Panc1 (cell line): ENCODE data around the gene HIPK2. TPM values are rescaled to one million over a fixed set of nuclear protein-coding genes. Genes with fewer than 3 reads are reported as not detected.
A peak's percentile ranks its signal among the peaks of the same experiment; 100 is the strongest.

ENCODE experiments used
- ATAC-seq: fragments of 200-7000 bp; cut with Tn5 transposase; 2 replicates; pipeline ENCODE4 v1.9.1; 2020; ENCODE audit warnings: mild to moderate bottlenecking, moderate library complexity
- BruUV-seq: library from RNA; stranded (reverse); fragments of 400-500 nt; replicated peaks from 2 replicates; lab custom pipeline; 2021; lab: Mats Ljungman, UMichigan
- CTCF ChIA-PET: fragments of 300-600 bp; sonication (Branson Sonifier 250); formaldehyde crosslinking; loops from one replicate; lab custom pipeline; 2022; ENCODE audit warnings: antibody characterized with exemption; lab: Charles Lee
- POLR2A ChIA-PET: fragments of 300-600 bp; sonication (Branson Sonifier 250); formaldehyde crosslinking; loops from one replicate; lab custom pipeline; 2022; ENCODE audit warnings: antibody characterized with exemption; lab: Charles Lee
- DNase-seq: peaks from one replicate; pipeline ENCODE4 v3.0.0-alpha.2; 2010; ENCODE audit warnings: low read depth, low spot score
- H3K27ac ChIP-seq: 2 replicates; pipeline ENCODE4 v1.5.1; 2011; ENCODE audit warnings: mild to moderate bottlenecking, low read length, inconsistent platforms
- H3K27me3 ChIP-seq: fragments of 200-500 bp; sonication (Bioruptor generic); 2 replicates; pipeline ENCODE4 v1.6.0; 2014; ENCODE audit warnings: low read length, inconsistent platforms; ENCODE audit not compliant: control insufficient read depth, insufficient read depth
- H3K36me3 ChIP-seq: fragments of 200-500 bp; sonication (Bioruptor generic); 2 replicates; pipeline ENCODE4 v1.5.1; 2014; ENCODE audit warnings: inconsistent platforms, mild to moderate bottlenecking, low read length, moderate library complexity; ENCODE audit not compliant: control insufficient read depth, insufficient read depth
- H3K4me1 ChIP-seq: 2 replicates; pipeline ENCODE4 v1.5.1; 2011; ENCODE audit warnings: inconsistent platforms, mild to moderate bottlenecking, low read length, moderate library complexity; ENCODE audit not compliant: control insufficient read depth, insufficient read depth
- H3K4me3 ChIP-seq, 2 experiments: 2 replicates each; pipeline ENCODE4 v1.5.1; 2011 to 2012; ENCODE audit warnings: low read depth in 2 of 2, low read length in 2 of 2, mild to moderate bottlenecking in 2 of 2, inconsistent platforms in 1 of 2, moderate library complexity in 1 of 2
- H3K9me3 ChIP-seq: fragments of 200-500 bp; sonication (Bioruptor generic); 2 replicates; pipeline ENCODE4 v1.5.1; 2014; ENCODE audit warnings: low read depth, mild to moderate bottlenecking, inconsistent platforms, low read length, moderate library complexity; ENCODE audit not compliant: control insufficient read depth, insufficient read depth
- CTCF ChIP-seq: fragments of 450-650 bp; IDR thresholded peaks from 2 replicates; pipeline ENCODE4 v1.5.1; 2017; ENCODE audit warnings: mild to moderate bottlenecking
- POLR2AphosphoS5 ChIP-seq: IDR thresholded peaks from 2 replicates; pipeline ENCODE4 v1.6.1; 2012; ENCODE audit warnings: mild to moderate bottlenecking, low read depth, low read length, moderate library complexity
- SIN3A ChIP-seq: IDR thresholded peaks from 2 replicates; pipeline ENCODE4 v1.6.1; 2012; ENCODE audit warnings: low read depth, mild to moderate bottlenecking, low read length, moderate library complexity, borderline replicate concordance; ENCODE audit not compliant: insufficient read depth
- TCF7L2 ChIP-seq: IDR thresholded peaks from 2 replicates; pipeline ENCODE4 v1.6.1; 2011; ENCODE audit warnings: mild to moderate bottlenecking, low read depth, low read length, inconsistent platforms
- in situ Hi-C: cut with HindIII; loops from 2 replicates; pipeline ENCODE4 v1.10.0; 2016; ENCODE audit warnings: low sequenced_read_pairs, low pct_unique_long_range_greater_than_20kb
- intact Hi-C: fragments of 100-400 bp; cut with micrococcal nuclease; formaldehyde crosslinking; loops from one replicate; pipeline ENCODE4 v1.10.0; 2022; ENCODE audit not compliant: unreplicated experiment
- total RNA-seq: library from RNA; stranded (reverse); gene quantifications from one replicate; pipeline ENCODE4 v1.2.1, GENCODE V29; 2021; ENCODE audit not compliant: unreplicated experiment
- TF ChIP-seq, protein P1 (sequence below), 2 experiments: IDR thresholded peaks; 2 replicates each; pipeline ENCODE4 v1.6.1; 2011 to 2012; ENCODE audit warnings: low read depth in 2 of 2, control low read depth in 1 of 2, low read length in 1 of 2, mild to moderate bottlenecking in 1 of 2, moderate library complexity in 1 of 2; ENCODE audit not compliant: insufficient read depth in 1 of 2

Gene HIPK2
- total RNA-seq, 1 experiment from 2014 or later: 34.1 TPM

DNA sequence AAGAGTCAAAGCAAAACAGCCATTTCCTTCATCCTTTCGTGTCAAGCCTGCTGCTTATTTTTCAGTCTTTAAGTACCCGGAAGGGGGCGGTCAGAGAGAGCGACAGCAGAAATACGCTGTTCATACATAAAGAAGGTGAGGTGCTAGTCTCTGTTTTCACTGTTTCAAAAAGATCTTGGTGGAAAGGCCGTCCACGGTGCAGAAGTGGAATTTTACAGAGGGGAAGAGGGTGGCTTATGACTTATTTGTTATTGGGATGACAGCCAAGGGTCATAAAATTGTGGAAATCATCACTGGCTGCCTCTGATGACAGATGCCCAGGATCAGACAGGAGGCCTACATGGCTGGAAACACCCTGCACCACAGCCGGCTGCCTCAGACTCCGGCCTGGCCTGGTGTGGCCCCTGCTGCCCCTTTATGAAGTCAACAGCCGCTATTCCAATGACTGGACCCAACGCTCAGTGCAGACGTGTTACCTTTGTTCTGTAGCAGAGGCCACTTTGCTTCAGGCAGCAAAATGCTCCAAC, 57.0 kb downstream of the HIPK2 start:
- TF ChIP-seq SIN3A (no peak), POLR2AphosphoS5 (no peak), CTCF (no peak), TCF7L2 (no peak)
- TF ChIP-seq, protein P1, sequence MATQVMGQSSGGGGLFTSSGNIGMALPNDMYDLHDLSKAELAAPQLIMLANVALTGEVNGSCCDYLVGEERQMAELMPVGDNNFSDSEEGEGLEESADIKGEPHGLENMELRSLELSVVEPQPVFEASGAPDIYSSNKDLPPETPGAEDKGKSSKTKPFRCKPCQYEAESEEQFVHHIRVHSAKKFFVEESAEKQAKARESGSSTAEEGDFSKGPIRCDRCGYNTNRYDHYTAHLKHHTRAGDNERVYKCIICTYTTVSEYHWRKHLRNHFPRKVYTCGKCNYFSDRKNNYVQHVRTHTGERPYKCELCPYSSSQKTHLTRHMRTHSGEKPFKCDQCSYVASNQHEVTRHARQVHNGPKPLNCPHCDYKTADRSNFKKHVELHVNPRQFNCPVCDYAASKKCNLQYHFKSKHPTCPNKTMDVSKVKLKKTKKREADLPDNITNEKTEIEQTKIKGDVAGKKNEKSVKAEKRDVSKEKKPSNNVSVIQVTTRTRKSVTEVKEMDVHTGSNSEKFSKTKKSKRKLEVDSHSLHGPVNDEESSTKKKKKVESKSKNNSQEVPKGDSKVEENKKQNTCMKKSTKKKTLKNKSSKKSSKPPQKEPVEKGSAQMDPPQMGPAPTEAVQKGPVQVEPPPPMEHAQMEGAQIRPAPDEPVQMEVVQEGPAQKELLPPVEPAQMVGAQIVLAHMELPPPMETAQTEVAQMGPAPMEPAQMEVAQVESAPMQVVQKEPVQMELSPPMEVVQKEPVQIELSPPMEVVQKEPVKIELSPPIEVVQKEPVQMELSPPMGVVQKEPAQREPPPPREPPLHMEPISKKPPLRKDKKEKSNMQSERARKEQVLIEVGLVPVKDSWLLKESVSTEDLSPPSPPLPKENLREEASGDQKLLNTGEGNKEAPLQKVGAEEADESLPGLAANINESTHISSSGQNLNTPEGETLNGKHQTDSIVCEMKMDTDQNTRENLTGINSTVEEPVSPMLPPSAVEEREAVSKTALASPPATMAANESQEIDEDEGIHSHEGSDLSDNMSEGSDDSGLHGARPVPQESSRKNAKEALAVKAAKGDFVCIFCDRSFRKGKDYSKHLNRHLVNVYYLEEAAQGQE (IDR thresholded peaks at IDR 0.05; ENCODE audit: insufficient read depth in 1 of 2, low read depth in 2 of 2, low read length in 1 of 2): no peak
- peaks cover 42% of the 10 kb centered on the region for H3K4me1 ChIP-seq
- H3K27me3 ChIP-seq: no peaks in the 10 kb centered on the region
- H3K27ac ChIP-seq: peak overlapping the region; percentile 54; the same call in 1 of the 2 replicates
- CTCF ChIA-PET: no interaction called here
- no peak for DNase-seq
- H3K4me3 ChIP-seq: no peak overlapping the region
- no peaks in the 10 kb centered on the region for H3K36me3 ChIP-seq
- in situ Hi-C loops: no loop called here
- POLR2A ChIA-PET: no interaction called here
- ATAC-seq: peak; percentile 44
- intact Hi-C loops: no loop called here
- no TSS peak for BruUV-seq
- H3K9me3 ChIP-seq: no peaks in the 10 kb centered on the region

DNA sequence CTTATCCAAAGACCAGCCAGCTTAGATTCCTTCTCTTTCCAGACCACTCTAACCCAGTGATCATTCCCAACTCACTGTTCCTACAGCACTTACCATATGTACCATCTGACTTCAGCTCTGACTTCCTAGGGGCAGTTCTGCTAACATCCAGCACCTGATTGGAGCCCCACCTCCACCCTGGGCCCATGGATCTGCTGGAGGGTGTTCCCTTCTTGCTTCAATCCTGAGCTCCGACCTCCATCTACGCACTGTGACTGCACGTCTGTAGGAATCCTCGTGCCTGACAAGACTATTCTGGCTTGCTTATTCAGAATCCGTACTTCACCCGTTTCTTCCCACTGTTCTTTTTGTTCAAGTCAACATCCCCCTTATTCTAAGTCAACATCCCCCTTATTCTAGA, 57.6 kb downstream of the HIPK2 start:
- H3K4me1 ChIP-seq: peaks cover 36% of the 10 kb centered on the region
- TF ChIP-seq TCF7L2 (no peak), POLR2AphosphoS5 (no peak), CTCF (no peak), SIN3A (no peak)
- TF ChIP-seq, protein P1 (IDR thresholded peaks at IDR 0.05; ENCODE audit: insufficient read depth in 1 of 2, low read depth in 2 of 2, low read length in 1 of 2): no peak
- peak overlapping the region; percentile 26; the same call in 1 of the 2 replicates for H3K27ac ChIP-seq
- DNase-seq (no peak), ATAC-seq (no peak)
- in situ Hi-C loops (no loop called here), intact Hi-C loops (no loop called here)
- no peaks in the 10 kb centered on the region for H3K27me3 ChIP-seq
- no peaks in the 10 kb centered on the region for H3K36me3 ChIP-seq
- H3K4me3 ChIP-seq: no peak overlapping the region
- H3K9me3 ChIP-seq: no peaks in the 10 kb centered on the region
- ChIA-PET POLR2A (no interaction called here), CTCF (no interaction called here)
- no TSS peak for BruUV-seq
